NCI-H2107 treated with DMSO at 0.1 percent for 48 hours (cell line): ENCODE results near the gene SGCG.
A peak's percentile ranks its signal among the peaks of the same experiment; 100 is the strongest.
"Not testable (repeated sequence)": the region's sequence is repeated elsewhere in the genome, so short reads cannot be mapped to it uniquely, and the experiment has no call there.

Experiments
- DNase-seq: peaks from one replicate; lab custom pipeline; 2025; ENCODE audit not compliant: unreplicated experiment; lab: John Stamatoyannopoulos, UW

Gene SGCG

DNA sequence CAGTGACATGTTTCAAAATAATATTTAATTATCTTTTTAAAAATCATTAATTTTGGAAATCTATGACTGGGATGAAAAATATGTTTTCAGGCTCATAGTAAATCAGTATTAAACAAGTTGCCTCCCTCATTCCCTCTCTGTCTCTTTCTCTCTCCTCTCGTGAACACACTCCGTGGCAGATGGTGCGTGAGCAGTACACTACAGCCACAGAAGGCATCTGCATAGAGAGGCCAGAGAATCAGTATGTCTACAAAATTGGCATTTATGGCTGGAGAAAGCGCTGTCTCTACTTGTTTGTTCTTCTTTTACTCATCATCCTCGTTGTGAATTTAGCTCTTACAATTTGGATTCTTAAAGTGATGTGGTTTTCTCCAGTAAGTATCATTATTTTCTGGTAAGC is 22.7 kb downstream of the SGCG start:
- DNase-seq, result no peak

DNA sequence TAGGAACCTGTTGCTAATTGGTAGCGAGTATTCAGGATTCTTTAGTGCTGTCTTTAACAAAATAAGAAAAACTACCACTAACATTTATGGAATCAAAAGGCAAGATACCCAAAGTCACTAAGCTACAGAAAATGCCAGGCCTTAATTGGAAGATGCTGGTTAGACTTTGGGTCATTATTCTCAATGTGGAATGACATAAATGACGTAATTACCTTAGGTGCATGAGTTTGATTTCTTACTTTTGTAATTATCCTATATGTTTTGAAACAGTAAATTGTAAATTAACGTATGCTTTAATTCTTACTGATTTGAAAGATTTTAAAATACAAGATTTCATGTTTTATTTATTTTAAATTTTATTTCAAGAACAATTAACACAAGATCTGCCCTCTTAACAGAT is 25.0 kb downstream of the SGCG start:
- no peak for DNase-seq

DNA sequence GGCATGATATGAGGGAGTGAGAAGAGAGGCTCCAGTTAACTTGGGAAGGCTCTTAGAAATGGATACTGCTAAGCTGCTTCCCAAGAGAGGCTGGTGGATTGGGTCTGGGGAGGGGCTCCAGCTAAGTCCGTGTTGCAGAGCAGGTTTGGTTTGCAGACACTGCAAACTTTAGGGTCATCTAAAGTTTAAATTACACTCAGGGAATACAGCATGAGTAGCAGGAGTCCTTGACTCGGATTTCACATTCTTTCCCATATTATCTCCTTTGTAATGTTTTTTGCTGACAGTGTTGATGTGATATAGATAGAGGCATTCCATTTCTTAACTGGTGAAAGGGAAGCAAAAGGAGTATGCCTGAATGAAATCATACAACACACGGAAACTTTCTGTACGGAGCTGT is 31.9 kb downstream of the SGCG start:
- DNase-seq, result no peak

DNA sequence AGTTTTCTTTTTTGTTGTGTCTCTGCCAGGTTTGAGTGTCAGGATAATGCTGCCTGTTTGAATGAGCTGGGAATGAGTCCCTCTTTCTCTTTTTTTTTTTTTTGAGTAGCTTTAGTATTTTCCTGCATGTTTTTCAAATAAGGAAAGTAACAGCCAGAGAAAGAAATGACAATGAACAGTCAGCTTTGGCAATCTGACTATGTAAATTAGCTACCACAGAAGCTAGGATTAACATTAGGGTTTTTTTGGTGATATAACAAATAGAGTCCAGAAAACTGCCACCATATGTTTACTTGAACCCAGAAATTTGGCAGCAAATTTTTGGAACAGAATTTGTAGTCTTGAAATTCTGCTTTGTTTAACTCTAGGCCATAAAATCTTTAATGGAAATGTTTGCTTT is 50.5 kb downstream of the SGCG start:
- DNase-seq, result no peak

DNA sequence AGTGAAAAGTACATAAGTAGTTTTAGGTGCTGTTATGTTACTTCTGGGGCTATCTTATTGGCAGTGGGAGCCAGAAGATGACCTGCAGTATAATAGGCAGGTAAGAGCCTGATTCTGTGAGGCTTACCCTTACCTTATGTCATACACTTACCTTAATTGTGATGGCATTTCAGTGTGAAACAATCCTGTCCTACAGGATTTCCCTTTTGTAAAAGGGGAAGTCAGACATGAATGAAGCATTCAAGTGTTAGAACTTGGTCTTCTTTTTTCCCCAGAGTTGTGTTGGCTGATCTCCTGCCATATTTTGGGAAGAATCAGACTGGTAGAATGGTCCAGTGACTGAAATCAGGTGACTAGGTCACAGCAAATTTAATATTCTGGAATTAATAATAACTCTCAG is 55.2 kb downstream of the SGCG start:
- no peak for DNase-seq

DNA sequence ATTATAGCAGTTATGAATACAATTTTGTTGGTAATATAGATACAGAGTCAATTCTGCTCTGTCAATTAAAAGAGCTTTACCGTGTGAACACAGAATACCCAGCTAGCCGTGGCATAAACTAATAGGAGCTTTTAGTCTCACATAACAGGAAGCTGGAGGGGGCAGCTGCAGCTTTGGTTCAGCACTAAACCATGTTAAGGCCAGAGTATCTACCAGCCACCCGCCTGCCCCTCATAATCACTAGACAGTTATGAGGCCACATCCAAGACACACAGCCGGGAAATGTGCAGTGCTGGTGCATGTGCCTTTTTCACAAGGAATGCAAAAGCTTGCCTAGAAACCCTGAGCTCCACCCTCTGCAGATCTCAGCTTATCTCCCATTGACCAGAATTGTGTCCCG is 62.3 kb downstream of the SGCG start:
- no peak for DNase-seq

DNA sequence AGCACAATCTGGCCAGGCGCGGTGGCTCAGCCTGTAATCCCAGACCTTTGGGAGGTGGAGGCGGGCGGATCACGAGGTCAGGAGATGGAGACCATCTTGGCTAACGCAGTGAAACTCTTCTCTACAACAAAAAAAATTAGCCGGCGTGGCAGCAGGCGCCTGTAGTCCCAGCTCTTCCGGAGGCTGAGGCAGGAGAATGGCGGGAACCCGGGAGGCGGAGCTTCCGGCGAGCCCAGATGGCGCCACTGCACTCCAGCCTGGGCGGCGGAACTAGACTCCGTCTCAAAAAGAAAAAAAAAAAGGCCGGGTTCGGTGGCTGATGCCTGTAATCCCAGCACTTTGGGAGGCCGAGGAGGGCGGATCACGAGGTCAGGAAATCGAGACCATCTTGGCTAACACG is 67.6 kb downstream of the SGCG start:
- not testable (repeated sequence) for DNase-seq

DNA sequence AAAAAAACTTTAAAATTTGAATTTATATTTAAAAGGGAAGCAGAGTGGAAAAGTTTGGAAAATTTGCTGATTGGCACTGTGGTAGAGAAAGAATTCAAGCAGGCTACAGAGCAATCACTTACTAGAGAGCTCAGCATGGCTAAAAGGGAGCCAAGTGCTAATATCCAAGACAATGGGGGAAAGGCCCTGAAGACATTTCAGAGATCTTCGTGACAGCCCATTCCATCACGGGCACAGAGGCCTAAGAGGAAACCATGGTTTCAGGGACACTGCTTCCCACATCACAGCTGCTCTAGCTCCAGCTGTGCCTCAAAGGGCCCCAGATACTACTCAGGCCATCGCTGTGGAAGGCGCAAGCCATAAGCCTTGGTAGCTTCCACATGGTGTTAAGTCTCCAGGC is 73.7 kb downstream of the SGCG start:
- DNase-seq, result no peak

DNA sequence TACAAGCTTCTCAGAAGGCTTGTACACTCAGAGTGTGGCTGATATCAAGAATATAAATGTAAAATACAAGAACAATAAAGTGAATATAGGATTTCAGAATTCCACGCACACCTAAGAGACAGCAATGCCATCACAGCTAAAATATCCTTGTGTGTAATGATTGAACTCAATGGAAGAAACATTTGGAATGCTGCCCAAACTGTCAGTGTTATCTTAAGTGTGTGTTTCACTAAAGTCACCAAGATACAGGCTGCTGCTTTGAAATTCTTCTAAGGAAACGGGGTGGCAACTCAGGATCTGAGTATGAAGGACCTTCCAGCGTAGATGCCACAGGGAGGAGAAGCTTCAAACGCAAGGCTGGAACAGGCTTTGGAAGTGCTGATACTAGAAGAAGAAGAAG is 86.8 kb downstream of the SGCG start:
- DNase-seq, result no peak

DNA sequence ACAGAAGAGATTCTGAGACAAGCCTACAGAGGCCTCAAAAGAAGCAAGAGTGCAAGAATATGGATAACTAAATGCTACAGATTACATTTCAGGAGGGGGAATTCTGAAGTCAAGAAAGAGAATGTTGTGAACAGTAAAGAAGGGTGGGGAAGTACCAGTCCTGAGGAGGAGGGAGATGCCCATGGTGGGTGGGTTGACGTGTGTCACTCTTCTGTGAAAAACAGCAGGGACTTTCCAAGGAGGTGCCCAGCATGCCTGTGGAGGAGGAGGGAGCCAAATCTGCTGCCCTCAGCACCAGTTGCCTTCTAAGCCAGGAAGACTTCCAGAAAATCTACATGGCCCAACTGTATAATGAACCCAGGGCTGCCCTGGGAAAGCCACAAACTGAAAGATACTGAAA is 87.7 kb downstream of the SGCG start:
- no peak for DNase-seq

DNA sequence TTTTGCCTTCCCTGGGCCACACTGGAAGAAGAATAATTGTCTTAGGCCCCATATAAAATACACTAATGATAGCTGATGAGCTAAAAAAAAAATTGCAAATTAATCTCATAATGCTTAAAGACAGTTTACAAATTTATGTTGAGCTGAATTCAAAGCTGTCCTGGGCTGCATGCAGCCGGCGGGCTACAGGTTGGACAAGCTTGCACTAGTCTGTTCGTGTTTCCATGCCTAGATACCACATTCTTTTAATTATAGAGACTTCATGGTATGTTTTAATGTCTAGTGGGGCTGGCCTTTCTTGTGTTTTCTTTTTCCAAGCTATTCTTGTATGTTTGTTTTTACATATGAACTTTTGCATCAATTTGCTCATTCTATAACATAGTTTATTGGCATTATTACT is 90.6 kb downstream of the SGCG start:
- DNase-seq, result no peak

DNA sequence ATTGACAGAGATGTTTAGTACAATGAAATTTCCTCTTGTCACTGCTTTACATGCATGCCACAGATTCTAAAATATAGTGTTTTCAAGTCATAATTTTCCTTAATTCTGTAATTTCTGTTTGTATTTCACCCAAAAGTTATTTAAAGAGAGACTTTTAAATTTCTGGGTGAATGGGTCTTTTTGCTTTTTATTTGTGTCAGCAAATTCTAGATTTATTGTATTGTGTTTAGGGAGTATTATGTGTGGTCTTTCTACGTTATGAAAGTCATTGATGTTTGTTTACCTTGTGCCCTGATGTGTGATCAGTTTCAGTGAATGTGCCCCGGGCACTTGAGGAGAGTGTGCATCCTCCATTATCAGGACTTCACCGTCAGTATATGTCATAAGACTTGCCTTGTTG is 92.7 kb downstream of the SGCG start:
- DNase-seq, result no peak

DNA sequence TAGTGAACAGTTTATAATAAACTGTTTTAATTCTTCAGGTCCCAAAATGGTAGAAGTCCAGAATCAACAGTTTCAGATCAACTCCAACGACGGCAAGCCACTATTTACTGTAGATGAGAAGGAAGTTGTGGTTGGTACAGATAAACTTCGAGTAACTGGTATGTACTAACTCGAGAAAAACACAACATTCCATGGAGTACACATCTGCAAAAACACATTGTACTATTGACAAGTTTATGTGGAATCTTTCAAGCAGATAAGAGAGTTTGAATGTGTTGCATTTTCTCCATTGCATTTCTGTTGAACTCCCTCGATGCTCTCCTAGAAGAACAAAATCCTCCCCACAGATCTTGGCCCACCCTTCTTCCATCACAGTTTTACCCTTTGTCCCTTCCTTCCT is 98.5 kb downstream of the SGCG start:
- no peak for DNase-seq

DNA sequence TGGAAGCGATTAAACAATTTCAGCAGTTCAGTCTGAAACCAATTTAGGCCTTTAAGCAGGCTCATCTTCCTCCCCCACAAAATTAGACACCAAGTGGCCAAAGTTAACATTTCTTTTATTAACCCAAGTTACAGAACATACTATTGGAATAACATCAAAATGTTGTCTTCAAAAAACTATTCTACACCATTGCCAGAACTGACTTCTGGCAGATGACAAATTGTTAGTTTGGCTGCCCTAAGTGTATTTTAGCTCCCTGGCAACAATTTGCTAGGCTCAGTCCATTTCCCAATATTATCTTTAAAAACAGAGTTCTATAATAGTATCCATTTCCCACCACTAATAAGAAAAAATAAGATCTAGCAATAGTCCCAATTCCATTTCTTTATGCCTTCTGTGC is 107.8 kb downstream of the SGCG start:
- DNase-seq, result no peak

DNA sequence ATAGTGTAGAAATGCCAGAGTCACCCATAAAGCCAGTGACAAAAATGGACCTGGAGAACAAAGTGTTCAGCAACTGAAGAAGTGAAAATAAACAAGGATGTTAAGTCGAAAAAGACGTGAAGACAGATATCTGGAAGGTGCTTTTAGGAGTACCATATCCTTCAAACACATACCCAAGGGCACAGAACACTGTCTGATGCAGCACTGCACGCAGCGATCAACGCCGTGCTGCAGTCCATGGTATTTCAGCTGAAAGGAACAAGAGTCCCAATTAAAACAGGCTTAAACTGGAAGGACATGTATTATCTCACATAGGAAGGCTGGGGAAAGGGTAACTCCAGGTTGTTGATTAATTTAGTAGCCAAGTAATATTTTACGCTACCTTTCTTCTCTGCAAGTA is 108.2 kb downstream of the SGCG start:
- no peak for DNase-seq

DNA sequence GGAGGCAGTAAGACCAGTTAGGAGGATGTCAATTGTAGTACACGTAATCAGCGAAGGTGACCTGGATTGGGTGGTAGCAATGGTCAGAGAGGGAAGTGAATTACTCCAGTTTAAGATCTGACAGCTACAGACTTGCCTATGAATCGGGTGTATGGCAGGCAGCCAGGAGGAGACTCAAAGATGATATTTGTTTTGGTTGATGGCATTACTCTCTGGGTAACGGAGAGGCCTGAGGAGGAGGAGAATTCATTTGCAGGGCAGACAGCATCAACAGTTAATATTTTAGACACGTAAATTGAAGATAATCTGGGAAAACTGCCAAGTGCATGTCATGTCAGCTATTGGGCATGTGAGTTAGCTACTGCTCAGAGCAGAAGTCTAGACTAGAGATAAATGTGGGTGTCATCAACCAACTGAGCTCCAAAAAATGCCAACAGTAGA is 109.2 kb downstream of the SGCG start:
- DNase-seq, result no peak

DNA sequence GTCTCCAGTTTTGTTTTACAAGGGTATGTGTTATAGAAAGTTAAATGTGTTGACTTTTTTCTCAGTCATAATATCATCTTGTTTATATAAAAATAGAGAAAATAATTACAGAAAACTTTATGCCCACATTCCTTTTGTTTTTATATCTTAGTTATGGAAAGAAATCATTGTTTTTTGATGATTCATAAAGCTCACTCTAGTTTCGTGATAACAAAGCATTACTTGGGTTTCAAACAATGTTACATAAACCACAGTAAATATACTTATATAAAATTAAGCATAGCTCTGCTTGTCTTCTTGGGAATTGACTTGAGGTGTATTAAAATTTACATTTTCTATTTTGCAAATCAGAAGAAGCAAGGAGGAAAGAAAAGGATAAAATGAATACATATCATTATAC is 111.8 kb downstream of the SGCG start:
- no peak for DNase-seq

DNA sequence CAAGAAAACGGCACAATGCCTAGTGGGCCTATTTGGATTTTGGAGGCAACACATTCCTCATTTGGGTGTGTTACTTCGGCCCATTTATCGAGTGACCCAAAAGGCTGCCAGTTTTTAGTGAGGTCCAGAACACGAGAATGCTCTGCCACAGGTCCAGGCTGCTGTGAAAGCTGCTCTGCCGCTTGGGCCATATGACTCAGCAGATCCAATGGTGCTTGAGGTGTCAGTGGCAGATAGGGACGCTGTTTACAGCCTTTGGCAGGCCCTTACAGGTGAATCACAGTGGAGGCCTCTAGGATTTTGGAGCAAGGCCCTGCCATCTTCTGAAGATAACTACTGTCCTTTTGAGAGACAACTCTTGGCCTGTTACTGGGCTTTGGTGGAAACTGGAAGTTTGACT is 134.1 kb downstream of the SGCG start:
- DNase-seq, result not testable (repeated sequence)

DNA sequence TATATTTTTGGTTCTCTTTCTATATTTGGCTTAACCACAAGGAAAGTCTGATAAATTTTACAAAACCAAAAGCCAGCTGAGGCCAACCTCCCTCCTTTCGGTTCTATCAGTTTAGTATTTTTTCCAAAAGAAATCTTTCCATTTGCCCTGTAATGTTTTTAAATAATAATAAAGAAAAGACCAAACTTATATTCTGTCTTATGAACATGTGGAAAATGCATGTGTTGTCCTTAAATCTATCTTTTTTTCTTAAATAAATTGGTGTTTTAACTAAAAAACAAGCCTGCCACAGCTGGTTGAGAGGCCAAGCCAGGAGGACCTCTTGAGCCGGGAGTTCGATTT is 139.1 kb downstream of the SGCG start:
- DNase-seq, result no peak

DNA sequence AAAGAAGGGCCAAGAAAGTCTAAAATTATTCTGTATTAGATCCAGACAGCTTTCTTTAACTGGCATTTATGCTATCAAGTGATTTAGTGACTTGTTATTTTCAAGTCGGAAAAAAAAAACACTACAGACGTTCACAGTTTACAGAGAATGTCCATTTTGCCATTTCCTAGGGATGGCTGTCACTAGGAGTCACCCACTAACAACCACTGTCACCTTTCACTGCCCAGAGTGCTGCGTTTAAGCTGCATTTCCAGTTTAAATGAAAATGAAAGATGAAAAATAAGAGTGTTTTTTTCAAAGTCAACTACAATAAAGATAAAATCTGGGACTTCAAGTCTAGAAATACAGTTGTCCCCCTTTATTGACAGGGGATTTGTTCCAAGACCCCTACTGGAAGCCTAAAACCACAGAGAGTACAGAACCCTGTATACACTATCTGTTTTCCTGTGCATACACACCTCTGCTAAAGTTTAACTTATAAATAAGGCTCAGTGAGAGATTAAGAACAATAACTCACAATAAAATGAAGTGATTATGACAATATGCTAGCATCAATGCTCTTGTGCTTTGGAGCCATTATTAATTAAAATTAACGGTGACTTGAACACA is 140.3 kb downstream of the SGCG start:
- DNase-seq, result no peak

DNA sequence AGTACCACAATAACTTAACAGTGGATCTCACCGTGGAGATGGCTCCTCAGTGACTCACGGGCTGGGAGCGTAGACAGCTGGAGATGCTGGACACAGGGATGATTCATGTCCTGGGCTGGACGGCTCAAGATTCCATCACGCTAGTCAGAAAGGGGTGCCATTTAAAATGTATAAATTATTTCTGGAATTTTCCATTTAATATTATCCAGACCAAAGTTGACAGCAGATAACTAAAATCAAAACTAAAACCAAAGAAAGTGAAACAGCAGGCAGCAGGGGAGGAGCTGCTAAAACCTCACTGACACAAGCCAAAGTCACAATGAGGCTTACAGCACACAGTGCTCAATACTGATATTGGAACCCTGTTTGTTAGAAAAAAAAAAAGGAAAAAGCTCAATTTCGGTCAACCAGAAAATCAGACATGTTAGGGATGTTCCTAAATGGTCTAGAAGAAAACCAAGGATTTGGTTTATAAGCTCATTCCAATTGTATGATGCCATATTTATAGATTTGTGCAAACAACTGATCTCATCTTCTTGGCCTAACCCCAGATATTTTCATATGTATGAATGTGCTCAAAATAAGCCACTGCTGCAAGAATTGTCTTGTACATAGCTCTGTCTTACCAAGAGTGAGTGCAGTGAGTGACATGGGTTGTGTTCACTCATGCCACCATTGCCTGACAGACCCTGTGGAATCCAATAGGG is 140.9 kb downstream of the SGCG start:
- no peak for DNase-seq

DNA sequence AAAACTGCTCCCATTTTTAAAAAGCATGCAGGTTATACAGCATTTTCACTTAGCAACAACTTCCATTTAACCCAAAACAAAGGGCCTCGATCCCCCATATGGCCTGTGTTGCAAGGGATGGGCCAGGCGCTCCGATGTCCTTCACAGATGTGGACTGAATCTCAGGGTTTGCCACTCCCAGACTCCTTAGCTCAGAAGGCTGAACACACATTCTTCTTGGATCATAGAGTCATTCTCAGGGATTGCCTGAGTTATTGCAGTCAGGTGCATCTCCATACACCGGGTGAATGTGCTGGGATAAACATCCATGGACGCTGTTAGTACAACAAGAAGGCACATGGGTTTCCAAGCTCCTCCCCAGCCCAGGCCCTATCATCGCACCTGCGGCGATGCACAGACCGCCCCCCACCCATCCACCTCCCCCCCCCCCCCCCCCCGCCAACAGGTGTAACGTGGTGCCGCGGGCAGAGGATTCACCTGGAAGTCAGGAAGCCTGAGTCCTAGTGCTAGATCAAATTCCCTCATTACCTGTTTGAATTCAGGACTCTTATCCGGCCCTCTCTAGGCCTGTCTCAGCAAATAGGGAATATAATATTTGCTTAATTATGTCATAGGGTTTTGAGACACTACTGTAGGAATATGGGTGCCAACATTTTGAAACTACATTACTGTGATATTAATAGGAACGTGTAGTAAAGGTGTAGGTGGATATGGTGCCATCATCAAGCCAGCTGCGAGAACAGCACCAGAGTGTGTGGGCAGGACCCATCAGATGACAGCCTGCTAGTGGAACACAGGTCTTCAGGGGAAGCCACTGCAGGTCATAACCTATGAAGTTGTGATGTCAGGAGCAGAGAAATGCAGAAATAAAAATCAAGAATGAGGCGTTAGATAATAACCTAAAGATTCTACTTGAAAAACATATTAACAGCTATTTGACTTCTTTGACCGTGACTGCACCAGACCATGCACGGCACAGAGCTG is 141.9 kb downstream of the SGCG start:
- peak; percentile 33 for DNase-seq
